Tibial nerve (tissue), 4 donors: ENCODE measurements around the gene MAU2. TPM values are rescaled to one million over a fixed set of nuclear protein-coding genes. Genes with fewer than 3 reads are reported as not detected.

Experiments
- DNase-seq, 2 donors: peaks; one replicate each; pipeline ENCODE4 v3.0.0-alpha.2; 2019; ENCODE audit warnings: low spot score in 2 of 2
- H3K27ac ChIP-seq, 4 donors: fragments of 200-600 bp; sonication (generic) in 3 of 4; one replicate each; pipeline ENCODE4 v1.5.1; 2017 to 2019; ENCODE audit warnings: mild to moderate bottlenecking in 1 of 4
- H3K27me3 ChIP-seq, 2 donors: fragments of 200-600 bp; sonication (generic) in 1 of 2; one replicate each; pipeline versions ENCODE4 v1.5.1 to v1.6.0; 2017 to 2019
- H3K36me3 ChIP-seq, 3 donors: fragments of 200-600 bp; sonication (generic); one replicate each; pipeline ENCODE4 v1.5.1; 2018 to 2019
- H3K4me1 ChIP-seq, 4 donors: fragments of 200-600 bp; sonication (generic) in 3 of 4; one replicate each; pipeline ENCODE4 v1.5.1; 2017 to 2019
- H3K4me3 ChIP-seq, 4 donors: fragments of 200-600 bp; sonication (generic) in 3 of 4; one replicate each; pipeline ENCODE4 v1.5.1; 2017 to 2019; ENCODE audit warnings: mild to moderate bottlenecking in 1 of 4, moderate library complexity in 1 of 4
- H3K9me3 ChIP-seq, 4 donors: fragments of 200-600 bp; sonication (generic) in 3 of 4; one replicate each; pipeline ENCODE4 v1.5.1; 2017 to 2019
- EP300 ChIP-seq, 2 donors: sonication (generic); formaldehyde crosslinking; IDR thresholded peaks; one replicate each; pipeline ENCODE4 v1.6.1; 2017; ENCODE audit warnings: antibody characterized with exemption in 2 of 2, mild to moderate bottlenecking in 1 of 2
- POLR2A ChIP-seq, 2 donors: fragments of 450-650 bp; IDR thresholded peaks; one replicate each; pipeline ENCODE4 v1.6.1; 2017; ENCODE audit warnings: antibody characterized with exemption in 2 of 2, mild to moderate bottlenecking in 2 of 2, moderate library complexity in 2 of 2
- WGBS, 2 donors: methylation state at CpG; one replicate each; pipeline ENCODE4 v1.1.5; 2018; 5-methylcytosine and 5-hydroxymethylcytosine counted together
- total RNA-seq, 4 donors: library from RNA; depleted of rRNA; stranded (reverse); fragments of >200 nt; gene quantifications; one replicate each; pipeline ENCODE4 v1.1.0, GENCODE V29; 2016
- TF ChIP-seq, protein P1 (sequence below), 5 experiments: fragments of 200-600 bp in 3 of 5; fragments of 450-650 bp in 2 of 5; sonication (generic) in 3 of 5; IDR thresholded peaks; one replicate each; pipeline ENCODE4 v1.5.1; 2016 to 2019; ENCODE audit warnings: antibody characterized with exemption in 5 of 5, mild to moderate bottlenecking in 3 of 5, moderate library complexity in 2 of 5

The MAU2 gene
- total RNA-seq, 4 donors from 2014 or later: 56.8 to 108 (median 97.8) TPM

DNA sequence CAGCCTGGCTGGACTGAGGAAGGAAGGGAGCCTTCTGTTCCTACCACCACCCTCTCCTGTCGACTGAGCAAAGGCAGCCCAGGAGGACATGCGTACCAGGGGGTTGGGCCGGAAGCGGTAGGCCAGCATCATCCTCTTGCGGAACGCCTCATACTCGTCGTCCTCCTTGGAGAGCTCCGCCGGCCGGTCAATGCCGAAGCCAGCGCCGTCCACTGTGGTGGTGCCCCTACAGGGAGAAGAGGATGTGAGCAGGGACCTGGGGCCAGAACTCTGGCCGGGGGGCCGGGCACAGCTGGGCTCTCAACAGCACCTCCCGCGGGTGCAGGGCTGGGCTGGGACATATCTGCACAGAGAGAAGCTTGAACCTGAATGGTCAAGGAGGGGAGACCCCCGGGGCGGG, 43.8 kb upstream of the MAU2 start:
- WGBS, 2 donors: 83 to 93% methylated on average over 14 to 16 of the region's 20 CpGs
- TF ChIP-seq EP300 (IDR thresholded peaks at IDR 0.05): no peak
- TF ChIP-seq, protein P1, sequence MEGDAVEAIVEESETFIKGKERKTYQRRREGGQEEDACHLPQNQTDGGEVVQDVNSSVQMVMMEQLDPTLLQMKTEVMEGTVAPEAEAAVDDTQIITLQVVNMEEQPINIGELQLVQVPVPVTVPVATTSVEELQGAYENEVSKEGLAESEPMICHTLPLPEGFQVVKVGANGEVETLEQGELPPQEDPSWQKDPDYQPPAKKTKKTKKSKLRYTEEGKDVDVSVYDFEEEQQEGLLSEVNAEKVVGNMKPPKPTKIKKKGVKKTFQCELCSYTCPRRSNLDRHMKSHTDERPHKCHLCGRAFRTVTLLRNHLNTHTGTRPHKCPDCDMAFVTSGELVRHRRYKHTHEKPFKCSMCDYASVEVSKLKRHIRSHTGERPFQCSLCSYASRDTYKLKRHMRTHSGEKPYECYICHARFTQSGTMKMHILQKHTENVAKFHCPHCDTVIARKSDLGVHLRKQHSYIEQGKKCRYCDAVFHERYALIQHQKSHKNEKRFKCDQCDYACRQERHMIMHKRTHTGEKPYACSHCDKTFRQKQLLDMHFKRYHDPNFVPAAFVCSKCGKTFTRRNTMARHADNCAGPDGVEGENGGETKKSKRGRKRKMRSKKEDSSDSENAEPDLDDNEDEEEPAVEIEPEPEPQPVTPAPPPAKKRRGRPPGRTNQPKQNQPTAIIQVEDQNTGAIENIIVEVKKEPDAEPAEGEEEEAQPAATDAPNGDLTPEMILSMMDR (IDR thresholded peaks at IDR 0.05): no peak
- TF ChIP-seq POLR2A (IDR thresholded peaks at IDR 0.05): no peak
- Histone ChIP-seq H3K36me3 (peaks cover 4 to 75% (median 9%) of the 10 kb centered on the region in 3 donors), H3K27me3 (no peaks in the 10 kb centered on the region), H3K4me1 (peaks cover 0 to 10% (median 3%) of the 10 kb centered on the region in 4 donors), H3K27ac (no peak overlapping the region), H3K4me3 (no peak overlapping the region), H3K9me3 (no peaks in the 10 kb centered on the region)
- no peak for DNase-seq

DNA sequence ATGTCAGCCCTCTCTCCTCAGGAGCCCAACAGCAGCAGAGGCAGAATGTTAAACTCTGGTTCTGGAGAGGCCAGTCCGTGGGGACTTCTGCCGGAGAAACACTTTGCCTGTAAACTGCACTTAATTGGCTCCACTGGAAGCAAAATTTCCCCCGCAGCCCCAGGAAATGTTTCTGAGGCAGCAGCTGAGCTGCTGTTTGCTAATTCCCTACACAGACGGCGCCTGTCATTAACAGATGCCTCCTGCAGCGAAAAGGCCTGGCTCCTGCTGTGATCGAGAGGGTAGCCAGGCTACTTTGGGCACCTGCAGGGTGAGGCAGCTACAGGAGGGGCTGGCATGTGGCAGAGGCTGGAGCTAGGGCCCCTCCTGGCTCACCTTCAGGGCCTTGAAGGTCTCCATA, 42.3 kb upstream of the MAU2 start:
- TF ChIP-seq POLR2A (IDR thresholded peaks at IDR 0.05) (no peak), EP300 (IDR thresholded peaks at IDR 0.05) (no peak)
- TF ChIP-seq, protein P1 (IDR thresholded peaks at IDR 0.05): no peak
- Histone ChIP-seq H3K4me1 (peaks cover 0 to 2% (median under 1%) of the 10 kb centered on the region in 4 donors), H3K27ac (no peak overlapping the region), H3K9me3 (no peaks in the 10 kb centered on the region), H3K36me3 (peaks cover 4 to 90% (median 9%) of the 10 kb centered on the region in 3 donors), H3K27me3 (no peaks in the 10 kb centered on the region), H3K4me3 (no peak overlapping the region)
- no peak for DNase-seq
- WGBS, 2 donors: 89 to 92% methylated on average over 7 of the region's 7 CpGs

DNA sequence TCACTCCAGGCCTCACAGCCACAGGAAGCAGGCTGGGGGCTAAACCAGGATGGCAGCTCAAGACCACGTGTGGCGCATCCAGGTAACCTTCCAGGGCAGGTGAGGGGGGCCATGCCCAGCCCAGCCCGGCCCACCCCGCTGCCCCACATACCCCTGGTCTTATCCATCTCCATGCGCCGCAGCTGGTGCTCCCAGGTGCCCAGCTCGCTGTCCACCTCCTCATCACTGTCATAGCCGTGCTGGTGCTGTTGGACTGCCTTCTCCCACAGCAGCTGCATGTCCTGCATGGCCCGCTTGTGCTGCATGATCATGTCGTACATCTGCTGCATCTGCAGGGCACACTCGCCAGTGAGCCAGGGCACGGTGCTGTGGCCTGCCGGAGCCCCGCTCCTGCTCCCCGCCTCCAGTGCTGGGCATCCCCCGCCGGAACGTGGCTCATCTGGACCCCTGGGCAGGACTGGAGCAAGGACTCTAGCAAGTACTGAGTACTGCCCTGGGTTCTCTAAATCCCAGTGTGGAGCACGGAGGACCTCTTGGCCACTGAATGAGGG, 41.5 kb upstream of the MAU2 start:
- no peak for DNase-seq
- H3K27ac ChIP-seq: no peak overlapping the region
- no peaks in the 10 kb centered on the region for H3K4me1 ChIP-seq
- H3K9me3 ChIP-seq: no peaks in the 10 kb centered on the region
- peaks cover 4 to 98% (median 15%) of the 10 kb centered on the region in 3 donors for H3K36me3 ChIP-seq
- no peak overlapping the region for H3K4me3 ChIP-seq
- WGBS, 2 donors: 85 to 90% methylated on average over 16 to 18 of the region's 19 CpGs
- H3K27me3 ChIP-seq: no peaks in the 10 kb centered on the region
- TF ChIP-seq, protein P1 (IDR thresholded peaks at IDR 0.05): no peak
- TF ChIP-seq EP300 (IDR thresholded peaks at IDR 0.05): no peak
- no peak for TF ChIP-seq POLR2A (IDR thresholded peaks at IDR 0.05)

DNA sequence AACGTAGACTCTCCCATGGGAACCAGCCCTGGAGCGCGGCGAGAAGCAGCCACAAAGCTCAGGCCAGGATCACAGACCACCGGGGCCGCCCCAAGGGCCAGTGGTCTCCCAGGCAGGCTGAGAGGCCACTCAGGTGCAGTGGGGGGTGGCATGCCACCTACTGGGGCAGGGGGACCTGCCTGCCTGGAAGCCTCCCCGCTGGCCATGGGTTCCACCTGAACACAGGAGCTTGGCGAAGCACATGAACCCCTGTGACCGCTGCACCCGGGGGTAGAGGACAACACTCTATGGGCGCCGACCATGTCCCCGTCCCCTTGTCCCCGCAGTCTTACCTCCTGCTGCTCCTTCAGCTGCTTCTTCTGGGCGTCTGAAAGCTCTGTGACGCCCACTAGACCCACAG, 40.8 kb upstream of the MAU2 start:
- Histone ChIP-seq H3K4me1 (no peaks in the 10 kb centered on the region), H3K27ac (no peak overlapping the region), H3K27me3 (no peaks in the 10 kb centered on the region), H3K9me3 (no peaks in the 10 kb centered on the region), H3K36me3 (peaks cover 4 to 100% (median 15%) of the 10 kb centered on the region in 3 donors), H3K4me3 (no peak overlapping the region)
- TF ChIP-seq POLR2A (IDR thresholded peaks at IDR 0.05) (no peak), EP300 (IDR thresholded peaks at IDR 0.05) (no peak)
- TF ChIP-seq, protein P1 (IDR thresholded peaks at IDR 0.05): no peak
- no peak for DNase-seq
- WGBS, 2 donors: 94 to 95% methylated on average over 13 to 16 of the region's 16 CpGs

- Histone ChIP-seq H3K36me3 (peaks cover 4 to 100% (median 20%) of the 10 kb centered on the region in 3 donors), H3K9me3 (no peaks in the 10 kb centered on the region), H3K27ac (no peak overlapping the region), H3K4me3 (no peak overlapping the region), H3K27me3 (no peaks in the 10 kb centered on the region), H3K4me1 (no peaks in the 10 kb centered on the region)
- no peak for DNase-seq
- no peak for TF ChIP-seq POLR2A (IDR thresholded peaks at IDR 0.05)
- TF ChIP-seq EP300 (IDR thresholded peaks at IDR 0.05): no peak
- TF ChIP-seq, protein P1 (IDR thresholded peaks at IDR 0.05): no peak
- 83 to 85% methylated on average over 14 to 16 of the region's 16 CpGs for WGBS, 2 donors
Observed at GRCh38 chr19:19280561-19280960, 40.1 kb upstream of the MAU2 start.
